ENCODE measurements around the gene BCL11A. TPM values are rescaled to one million over a fixed set of nuclear protein-coding genes. Genes with fewer than 3 reads are reported as not detected.

The BCL11A gene
- total and polyA plus RNA-seq, 2 of the 13 experiments (the other 11 are each of a cell fraction or from before 2014, with no cell fraction given), result not detected

DNA sequence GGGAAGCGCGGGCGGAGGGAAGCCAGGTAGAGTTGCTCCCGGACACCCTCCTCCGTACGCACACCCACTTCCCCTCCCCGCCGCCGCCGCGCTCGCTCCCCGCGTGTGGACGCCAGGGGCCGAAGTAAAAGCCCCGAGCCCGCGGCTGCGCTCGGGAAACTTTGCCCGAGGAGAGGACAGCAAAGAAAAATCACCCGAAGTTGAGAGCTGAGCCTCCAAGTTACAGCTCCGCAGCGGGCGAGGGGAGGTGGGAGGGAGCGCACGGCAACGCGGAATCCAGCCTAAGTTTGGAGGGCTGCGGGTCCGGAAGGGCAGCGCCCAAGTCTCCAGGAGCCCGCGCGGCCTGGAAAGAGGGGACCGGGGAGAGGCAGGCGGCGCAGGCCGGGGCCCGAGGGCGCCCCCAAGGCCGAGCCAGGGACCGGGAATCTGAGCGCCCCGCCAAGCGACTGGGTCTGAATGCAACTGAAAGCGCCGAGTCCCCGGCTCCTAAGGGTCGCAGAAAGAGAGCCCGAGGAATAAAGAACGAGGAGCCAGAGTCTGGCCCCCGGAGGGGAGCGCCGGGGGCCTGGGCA, 706 bp upstream of the BCL11A start (continued):
- TF ChIP-seq SOX6 (IDR thresholded peaks at IDR 0.05) (no peak), SOX6 (CRISPR knock-in tag; IDR thresholded peaks at IDR 0.05) (no peak), RXRB (CRISPR knock-in tag; IDR thresholded peaks at IDR 0.05; ENCODE audit: borderline replicate concordance) (no peak), NFIC (IDR thresholded peaks at IDR 0.05; ENCODE audit: low read length) (no peak), CAMTA2 (CRISPR knock-in tag; IDR thresholded peaks at IDR 0.05; ENCODE audit: borderline replicate concordance) (no peak), ZNF496 (CRISPR knock-in tag; IDR thresholded peaks at IDR 0.05; ENCODE audit: insufficient replicate concordance) (no peak), NFE2L1 (CRISPR knock-in tag; IDR thresholded peaks at IDR 0.05; ENCODE audit: borderline replicate concordance) (no peak), ZNF563 (CRISPR knock-in tag; IDR thresholded peaks at IDR 0.05) (0 out of 2 replicates have a peak, but pooled peaks have one; percentile 37), ELF1 (CRISPR knock-in tag; IDR thresholded peaks at IDR 0.05) (no peak)
- TF ChIP-seq, protein P1, sequence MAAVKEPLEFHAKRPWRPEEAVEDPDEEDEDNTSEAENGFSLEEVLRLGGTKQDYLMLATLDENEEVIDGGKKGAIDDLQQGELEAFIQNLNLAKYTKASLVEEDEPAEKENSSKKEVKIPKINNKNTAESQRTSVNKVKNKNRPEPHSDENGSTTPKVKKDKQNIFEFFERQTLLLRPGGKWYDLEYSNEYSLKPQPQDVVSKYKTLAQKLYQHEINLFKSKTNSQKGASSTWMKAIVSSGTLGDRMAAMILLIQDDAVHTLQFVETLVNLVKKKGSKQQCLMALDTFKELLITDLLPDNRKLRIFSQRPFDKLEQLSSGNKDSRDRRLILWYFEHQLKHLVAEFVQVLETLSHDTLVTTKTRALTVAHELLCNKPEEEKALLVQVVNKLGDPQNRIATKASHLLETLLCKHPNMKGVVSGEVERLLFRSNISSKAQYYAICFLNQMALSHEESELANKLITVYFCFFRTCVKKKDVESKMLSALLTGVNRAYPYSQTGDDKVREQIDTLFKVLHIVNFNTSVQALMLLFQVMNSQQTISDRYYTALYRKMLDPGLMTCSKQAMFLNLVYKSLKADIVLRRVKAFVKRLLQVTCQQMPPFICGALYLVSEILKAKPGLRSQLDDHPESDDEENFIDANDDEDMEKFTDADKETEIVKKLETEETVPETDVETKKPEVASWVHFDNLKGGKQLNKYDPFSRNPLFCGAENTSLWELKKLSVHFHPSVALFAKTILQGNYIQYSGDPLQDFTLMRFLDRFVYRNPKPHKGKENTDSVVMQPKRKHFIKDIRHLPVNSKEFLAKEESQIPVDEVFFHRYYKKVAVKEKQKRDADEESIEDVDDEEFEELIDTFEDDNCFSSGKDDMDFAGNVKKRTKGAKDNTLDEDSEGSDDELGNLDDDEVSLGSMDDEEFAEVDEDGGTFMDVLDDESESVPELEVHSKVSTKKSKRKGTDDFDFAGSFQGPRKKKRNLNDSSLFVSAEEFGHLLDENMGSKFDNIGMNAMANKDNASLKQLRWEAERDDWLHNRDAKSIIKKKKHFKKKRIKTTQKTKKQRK (IDR thresholded peaks at IDR 0.05; ENCODE audit: low read length), result no peak
- TF ChIP-seq, protein P2, sequence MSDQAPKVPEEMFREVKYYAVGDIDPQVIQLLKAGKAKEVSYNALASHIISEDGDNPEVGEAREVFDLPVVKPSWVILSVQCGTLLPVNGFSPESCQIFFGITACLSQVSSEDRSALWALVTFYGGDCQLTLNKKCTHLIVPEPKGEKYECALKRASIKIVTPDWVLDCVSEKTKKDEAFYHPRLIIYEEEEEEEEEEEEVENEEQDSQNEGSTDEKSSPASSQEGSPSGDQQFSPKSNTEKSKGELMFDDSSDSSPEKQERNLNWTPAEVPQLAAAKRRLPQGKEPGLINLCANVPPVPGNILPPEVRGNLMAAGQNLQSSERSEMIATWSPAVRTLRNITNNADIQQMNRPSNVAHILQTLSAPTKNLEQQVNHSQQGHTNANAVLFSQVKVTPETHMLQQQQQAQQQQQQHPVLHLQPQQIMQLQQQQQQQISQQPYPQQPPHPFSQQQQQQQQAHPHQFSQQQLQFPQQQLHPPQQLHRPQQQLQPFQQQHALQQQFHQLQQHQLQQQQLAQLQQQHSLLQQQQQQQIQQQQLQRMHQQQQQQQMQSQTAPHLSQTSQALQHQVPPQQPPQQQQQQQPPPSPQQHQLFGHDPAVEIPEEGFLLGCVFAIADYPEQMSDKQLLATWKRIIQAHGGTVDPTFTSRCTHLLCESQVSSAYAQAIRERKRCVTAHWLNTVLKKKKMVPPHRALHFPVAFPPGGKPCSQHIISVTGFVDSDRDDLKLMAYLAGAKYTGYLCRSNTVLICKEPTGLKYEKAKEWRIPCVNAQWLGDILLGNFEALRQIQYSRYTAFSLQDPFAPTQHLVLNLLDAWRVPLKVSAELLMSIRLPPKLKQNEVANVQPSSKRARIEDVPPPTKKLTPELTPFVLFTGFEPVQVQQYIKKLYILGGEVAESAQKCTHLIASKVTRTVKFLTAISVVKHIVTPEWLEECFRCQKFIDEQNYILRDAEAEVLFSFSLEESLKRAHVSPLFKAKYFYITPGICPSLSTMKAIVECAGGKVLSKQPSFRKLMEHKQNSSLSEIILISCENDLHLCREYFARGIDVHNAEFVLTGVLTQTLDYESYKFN (CRISPR knock-in tag; conservative IDR thresholded peaks at IDR 0.05), result no peak
- TF ChIP-seq, protein P3, sequence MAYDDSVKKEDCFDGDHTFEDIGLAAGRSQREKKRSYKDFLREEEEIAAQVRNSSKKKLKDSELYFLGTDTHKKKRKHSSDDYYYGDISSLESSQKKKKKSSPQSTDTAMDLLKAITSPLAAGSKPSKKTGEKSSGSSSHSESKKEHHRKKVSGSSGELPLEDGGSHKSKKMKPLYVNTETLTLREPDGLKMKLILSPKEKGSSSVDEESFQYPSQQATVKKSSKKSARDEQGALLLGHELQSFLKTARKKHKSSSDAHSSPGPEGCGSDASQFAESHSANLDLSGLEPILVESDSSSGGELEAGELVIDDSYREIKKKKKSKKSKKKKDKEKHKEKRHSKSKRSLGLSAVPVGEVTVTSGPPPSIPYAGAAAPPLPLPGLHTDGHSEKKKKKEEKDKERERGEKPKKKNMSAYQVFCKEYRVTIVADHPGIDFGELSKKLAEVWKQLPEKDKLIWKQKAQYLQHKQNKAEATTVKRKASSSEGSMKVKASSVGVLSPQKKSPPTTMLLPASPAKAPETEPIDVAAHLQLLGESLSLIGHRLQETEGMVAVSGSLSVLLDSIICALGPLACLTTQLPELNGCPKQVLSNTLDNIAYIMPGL (CRISPR knock-in tag; IDR thresholded peaks at IDR 0.05; ENCODE audit: borderline replicate concordance in 1 of 2, low read depth in 1 of 2), result no peak
- TF ChIP-seq, protein P4, sequence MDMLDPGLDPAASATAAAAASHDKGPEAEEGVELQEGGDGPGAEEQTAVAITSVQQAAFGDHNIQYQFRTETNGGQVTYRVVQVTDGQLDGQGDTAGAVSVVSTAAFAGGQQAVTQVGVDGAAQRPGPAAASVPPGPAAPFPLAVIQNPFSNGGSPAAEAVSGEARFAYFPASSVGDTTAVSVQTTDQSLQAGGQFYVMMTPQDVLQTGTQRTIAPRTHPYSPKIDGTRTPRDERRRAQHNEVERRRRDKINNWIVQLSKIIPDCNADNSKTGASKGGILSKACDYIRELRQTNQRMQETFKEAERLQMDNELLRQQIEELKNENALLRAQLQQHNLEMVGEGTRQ (IDR thresholded peaks at IDR 0.05; ENCODE audit: low read depth, low read length), result no peak
- TF ChIP-seq, protein P4 (CRISPR knock-in tag; IDR thresholded peaks at IDR 0.05; ENCODE audit: borderline replicate concordance), result no peak
- TF ChIP-seq, protein P5, sequence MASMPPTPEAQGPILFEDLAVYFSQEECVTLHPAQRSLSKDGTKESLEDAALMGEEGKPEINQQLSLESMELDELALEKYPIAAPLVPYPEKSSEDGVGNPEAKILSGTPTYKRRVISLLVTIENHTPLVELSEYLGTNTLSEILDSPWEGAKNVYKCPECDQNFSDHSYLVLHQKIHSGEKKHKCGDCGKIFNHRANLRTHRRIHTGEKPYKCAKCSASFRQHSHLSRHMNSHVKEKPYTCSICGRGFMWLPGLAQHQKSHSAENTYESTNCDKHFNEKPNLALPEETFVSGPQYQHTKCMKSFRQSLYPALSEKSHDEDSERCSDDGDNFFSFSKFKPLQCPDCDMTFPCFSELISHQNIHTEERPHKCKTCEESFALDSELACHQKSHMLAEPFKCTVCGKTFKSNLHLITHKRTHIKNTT (CRISPR knock-in tag; IDR thresholded peaks at IDR 0.05), result no peak
- TF ChIP-seq, protein P6, sequence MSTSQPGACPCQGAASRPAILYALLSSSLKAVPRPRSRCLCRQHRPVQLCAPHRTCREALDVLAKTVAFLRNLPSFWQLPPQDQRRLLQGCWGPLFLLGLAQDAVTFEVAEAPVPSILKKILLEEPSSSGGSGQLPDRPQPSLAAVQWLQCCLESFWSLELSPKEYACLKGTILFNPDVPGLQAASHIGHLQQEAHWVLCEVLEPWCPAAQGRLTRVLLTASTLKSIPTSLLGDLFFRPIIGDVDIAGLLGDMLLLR (CRISPR knock-in tag; IDR thresholded peaks at IDR 0.05), result no peak

Measured in HepG2 (cell line).